HCT116 (cell line): Measurements from ENCODE around the gene TRRAP. TPM values are rescaled to one million over a fixed set of nuclear protein-coding genes. Genes with fewer than 3 reads are reported as not detected.

ENCODE experiments used
- ATAC-seq: fragments of 200-7000 bp; cut with Tn5 transposase; 2 replicates; pipeline ENCODE4 v1.9.1; 2020; ENCODE audit warnings: mild to moderate bottlenecking, moderate library complexity
- BruUV-seq: library from RNA; stranded (reverse); fragments of 400-500 nt; replicated peaks from 2 replicates; lab custom pipeline; 2021; lab: Mats Ljungman, UMichigan
- CTCF ChIA-PET: fragments of 300-600 bp; sonication (Branson Sonifier 250); formaldehyde crosslinking; loops from one replicate; lab custom pipeline; 2021; ENCODE audit warnings: antibody characterized with exemption; lab: Charles Lee
- POLR2A ChIA-PET: fragments of 300-600, 350-600 bp; sonication (Branson Sonifier 250); formaldehyde crosslinking; loops from one replicate; lab custom pipeline; 2021; ENCODE audit warnings: antibody characterized with exemption; lab: Charles Lee
- RAD21 ChIA-PET, 2 experiments: fragments of 300-600 bp; sonication (Branson Sonifier 250); formaldehyde crosslinking; loops; one replicate each; lab custom pipeline; 2023; ENCODE audit warnings: low total read pairs in 2 of 2; ENCODE audit not compliant: uncharacterized antibody in 2 of 2, unreplicated experiment in 2 of 2, low non-redundant PET in 1 of 2; lab: Charles Lee
- DNase-seq: peaks from one replicate; pipeline ENCODE4 v3.0.0-alpha.2; 2010; ENCODE audit warnings: low read depth, low spot score
- H2AFZ ChIP-seq: fragments of 200-600 bp; shearing (Covaris generic), sonication (generic); 2 replicates; pipeline ENCODE4 v1.6.1; 2017; ENCODE audit warnings: low read depth, mixed run types, mixed read lengths, antibody characterized with exemption, low read length; ENCODE audit not compliant: poor library complexity, severe bottlenecking
- H3K27ac ChIP-seq: 2 replicates; pipeline ENCODE4 v1.5.1; 2012; ENCODE audit warnings: low read depth, low read length
- H3K27me3 ChIP-seq: fragments of 200-600 bp; sonication (generic); 2 replicates; pipeline ENCODE4 v1.6.1; 2016; ENCODE audit warnings: mixed run types, low read length, mixed read lengths; ENCODE audit not compliant: insufficient read depth
- H3K36me3 ChIP-seq, 2 experiments: fragments of 200-500 bp in 1 of 2; fragments of 200-600 bp in 1 of 2; sonication (Bioruptor generic) in 1 of 2; sonication (generic) in 1 of 2; 2 replicates each; pipeline versions ENCODE4 v1.5.1 to v1.6.1; 2014 to 2016; ENCODE audit warnings: low read length in 2 of 2, inconsistent platforms in 1 of 2, mixed read lengths in 1 of 2, mixed run types in 1 of 2; ENCODE audit not compliant: insufficient read depth in 2 of 2, control insufficient read depth in 1 of 2
- H3K4me1 ChIP-seq, 2 experiments: fragments of 200-600 bp in 1 of 2; sonication (generic) in 1 of 2; 2 replicates each; pipeline versions ENCODE4 v1.5.1 to v1.6.1; 2012 to 2017; ENCODE audit warnings: low read length in 2 of 2, inconsistent platforms in 1 of 2, mild to moderate bottlenecking in 1 of 2, mixed read lengths in 1 of 2, mixed run types in 1 of 2, moderate library complexity in 1 of 2; ENCODE audit not compliant: insufficient read depth in 2 of 2, control insufficient read depth in 1 of 2
- H3K4me2 ChIP-seq: fragments of 200-600 bp; sonication (generic); 2 replicates; pipeline ENCODE4 v1.6.1; 2017; ENCODE audit warnings: mixed run types, low read length, mixed read lengths
- H3K4me3 ChIP-seq, 2 experiments: fragments of 200-600 bp in 1 of 2; sonication (generic) in 1 of 2; replicated peaks in 1 of 2; 2 replicates each; pipeline ENCODE4 v1.5.1; 2011 to 2016; ENCODE audit warnings: low read length in 2 of 2, control low read depth in 1 of 2, low read depth in 1 of 2, mild to moderate bottlenecking in 1 of 2, mixed read lengths in 1 of 2, mixed run types in 1 of 2
- H3K79me2 ChIP-seq: fragments of 200-600 bp; sonication (generic); 2 replicates; pipeline ENCODE4 v1.6.1; 2017; ENCODE audit warnings: mild to moderate bottlenecking, mixed run types, low read length, moderate library complexity, mixed read lengths; ENCODE audit not compliant: insufficient read depth
- H3K9ac ChIP-seq: fragments of 200-600 bp; sonication (generic); 2 replicates; pipeline ENCODE4 v1.6.1; 2016; ENCODE audit warnings: low read length, mixed read lengths
- H3K9me2 ChIP-seq: fragments of 200-600 bp; sonication (generic), shearing (Covaris generic); 2 replicates; pipeline ENCODE4 v1.6.1; 2017; ENCODE audit warnings: mixed run types, mild to moderate bottlenecking, moderate library complexity; ENCODE audit not compliant: insufficient read depth
- H3K9me3 ChIP-seq, 2 experiments: fragments of 200-500 bp in 1 of 2; fragments of 200-600 bp in 1 of 2; sonication (Bioruptor generic) in 1 of 2; sonication (generic) in 1 of 2; 2 replicates each; pipeline ENCODE4 v1.6.1; 2014 to 2017; ENCODE audit warnings: low read length in 2 of 2, mixed read lengths in 2 of 2, inconsistent platforms in 1 of 2, low read depth in 1 of 2, mild to moderate bottlenecking in 1 of 2, mixed run types in 1 of 2, moderate library complexity in 1 of 2; ENCODE audit not compliant: control insufficient read depth in 1 of 2, insufficient read depth in 1 of 2
- H4K20me1 ChIP-seq: fragments of 200-600 bp; sonication (generic), shearing (Covaris generic); 2 replicates; pipeline ENCODE4 v1.6.1; 2017; ENCODE audit warnings: mixed run types, mild to moderate bottlenecking, moderate library complexity; ENCODE audit not compliant: insufficient read depth
- CBX3 ChIP-seq: IDR thresholded peaks from 2 replicates; pipeline ENCODE4 v1.6.1; 2012; ENCODE audit warnings: low read depth
- EGR1 ChIP-seq: IDR thresholded peaks from 2 replicates; pipeline ENCODE4 v1.6.1; 2012; ENCODE audit warnings: low read depth
- EZH2 ChIP-seq: fragments of 200-600 bp; sonication (generic); IDR thresholded peaks from 2 replicates; pipeline ENCODE4 v1.6.1; 2017; ENCODE audit warnings: antibody characterized with exemption, mixed run types
- EZH2phosphoT487 ChIP-seq: fragments of 200-600 bp; IDR thresholded peaks from 2 replicates; pipeline ENCODE4 v1.6.1; 2018; ENCODE audit warnings: antibody characterized with exemption, borderline replicate concordance
- FOSL1 ChIP-seq: IDR thresholded peaks from 2 replicates; pipeline ENCODE4 v1.6.1; 2012; ENCODE audit warnings: low read depth
- REST ChIP-seq: IDR thresholded peaks from 2 replicates; pipeline ENCODE4 v1.6.1; 2012; ENCODE audit warnings: low read depth
- SIN3A ChIP-seq: IDR thresholded peaks from 2 replicates; pipeline ENCODE4 v1.6.1; 2012; ENCODE audit warnings: low read depth
- SRF ChIP-seq: IDR thresholded peaks from 2 replicates; pipeline ENCODE4 v1.6.1; 2012; ENCODE audit warnings: low read depth
- TCF7L2 ChIP-seq: IDR thresholded peaks from 2 replicates; pipeline ENCODE4 v1.7.0; 2011; ENCODE audit warnings: borderline replicate concordance, inconsistent platforms; ENCODE audit not compliant: insufficient read depth, insufficient read length; ENCODE audit errors: extremely low read depth
- ZFX ChIP-seq: fragments of 450-650 bp; IDR thresholded peaks from 2 replicates; pipeline ENCODE4 v1.6.1; 2017
- intact Hi-C: fragments of 100-400 bp; cut with micrococcal nuclease; formaldehyde crosslinking; loops from 2 replicates; pipeline ENCODE4 v1.10.0; 2022
- total RNA-seq: library from RNA; stranded (reverse); gene quantifications from one replicate; pipeline ENCODE4 v1.2.1, GENCODE V29; 2021; ENCODE audit not compliant: unreplicated experiment

TRRAP gene
- total RNA-seq, 1 experiment from 2014 or later, result 44.5 TPM

GRCh38 chr7:98869597-98870120 lies 8.7 kb upstream of the TRRAP start, which contains the start of gene TMEM130:
Gene TMEM130, minus strand, starts transcription at chr7:98870014. Its CDS starts 153 bp downstream, at chr7:98869861.
- intact Hi-C loops, result no loop called here
- Histone ChIP-seq H2AFZ (no peak within 1 kb of the TSS), H3K4me1 (peaks cover 27 to 36% of the 10 kb centered on the region in 2 experiments), H3K27ac (no peak within 1 kb of the TSS)
- RAD21 ChIA-PET, result no interaction called here
- TF ChIP-seq CBX3 (no peak), EGR1 (no peak), ZFX (no peak), SRF (no peak), FOSL1 (no peak), REST (no peak), SIN3A (no peak), EZH2phosphoT487 (no peak), EZH2 (no peak), TCF7L2 (no peak)
- TF ChIP-seq, all 23 proteins: peak for 0
- Histone ChIP-seq H3K9me2 (no peaks in the 10 kb centered on the region), H3K27me3 (no peaks in the 10 kb centered on the region), H3K36me3 (no peaks in the 10 kb centered on the region), H3K4me3 (0 out of 4 replicates have a peak within 1 kb of the TSS, but pooled peaks of 1 of the 2 experiments have one; percentile 16), H3K9ac (no peak within 1 kb of the TSS), H3K79me2 (no peaks in the 10 kb centered on the region), H3K4me2 (peak within 1 kb of the TSS; percentile 57), H3K9me3 (no peaks in the 10 kb centered on the region), H4K20me1 (no peaks in the 10 kb centered on the region)
- no peak for DNase-seq
- no peak for ATAC-seq
- ChIA-PET CTCF (interaction anchor here (0.6 kb wide), 1 partner anchor 258 kb away, joined by 3 read pairs; no protein-coding TSS in a partner anchor), POLR2A (no interaction called here)
- BruUV-seq, result no TSS peak
